Activated T-cell treated with anti-CD3 and anti-CD28 coated beads for 4 hours (primary cell): ENCODE data around the gene ALPG.
"Not testable (repeated sequence)": the region's sequence is repeated elsewhere in the genome, so short reads cannot be mapped to it uniquely, and the experiment has no call there.

ENCODE experiments used
- DNase-seq: peaks from one replicate; pipeline ENCODE4 v3.0.0-alpha.2; 2020

Gene ALPG

GRCh38 chr2:232420463-232421188, 14.0 kb downstream of the ALPG start:
- DNase-seq = no peak

GRCh38 chr2:232421189-232421785, 14.6 kb downstream of the ALPG start:
- no peak for DNase-seq

GRCh38 chr2:232422051-232422450, 15.4 kb downstream of the ALPG start:
- no peak for DNase-seq

DNA sequence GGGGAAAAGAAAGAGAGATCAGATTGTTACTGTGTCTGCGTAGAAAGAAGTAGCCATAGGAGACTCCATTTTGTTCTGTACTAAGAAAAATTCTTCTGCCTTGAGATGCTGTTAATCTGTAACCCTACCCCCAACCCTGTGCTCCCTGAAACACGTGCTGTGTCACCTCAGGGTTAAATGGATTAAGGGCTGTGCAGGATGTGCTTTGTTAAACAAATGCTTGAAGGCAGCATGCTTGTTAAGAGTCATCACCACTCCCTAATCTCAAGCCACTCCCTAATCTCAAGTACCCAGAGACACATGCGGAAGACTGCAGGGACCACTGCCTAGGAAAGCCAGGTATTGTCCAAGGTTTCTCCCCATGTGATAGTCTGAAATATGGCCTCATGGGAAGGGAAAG, 16.4 kb downstream of the ALPG start:
- not testable (repeated sequence) for DNase-seq

DNA sequence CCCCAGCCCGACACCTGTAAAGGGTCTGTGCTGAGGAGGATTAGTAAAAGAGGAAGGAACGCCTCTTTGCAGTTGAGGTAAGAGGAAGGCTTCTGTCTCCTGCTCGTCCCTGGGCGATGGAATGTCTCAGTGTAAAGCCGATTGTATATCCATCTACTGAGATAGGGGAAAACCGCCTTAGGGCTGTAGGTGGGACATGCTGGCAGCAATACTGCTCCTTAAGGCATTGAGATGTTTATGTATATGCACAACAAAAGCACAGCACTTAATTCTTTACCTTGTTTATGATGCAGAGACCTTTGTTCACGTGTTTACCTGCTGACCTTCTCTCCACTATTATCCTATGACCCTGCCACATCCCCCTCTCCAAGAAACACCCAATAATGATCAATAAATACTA, 16.8 kb downstream of the ALPG start:
- DNase-seq = not testable (repeated sequence)

- no peak for DNase-seq
Measured at GRCh38 chr2:232431705-232432590, 25.3 kb downstream of the ALPG start.

DNA sequence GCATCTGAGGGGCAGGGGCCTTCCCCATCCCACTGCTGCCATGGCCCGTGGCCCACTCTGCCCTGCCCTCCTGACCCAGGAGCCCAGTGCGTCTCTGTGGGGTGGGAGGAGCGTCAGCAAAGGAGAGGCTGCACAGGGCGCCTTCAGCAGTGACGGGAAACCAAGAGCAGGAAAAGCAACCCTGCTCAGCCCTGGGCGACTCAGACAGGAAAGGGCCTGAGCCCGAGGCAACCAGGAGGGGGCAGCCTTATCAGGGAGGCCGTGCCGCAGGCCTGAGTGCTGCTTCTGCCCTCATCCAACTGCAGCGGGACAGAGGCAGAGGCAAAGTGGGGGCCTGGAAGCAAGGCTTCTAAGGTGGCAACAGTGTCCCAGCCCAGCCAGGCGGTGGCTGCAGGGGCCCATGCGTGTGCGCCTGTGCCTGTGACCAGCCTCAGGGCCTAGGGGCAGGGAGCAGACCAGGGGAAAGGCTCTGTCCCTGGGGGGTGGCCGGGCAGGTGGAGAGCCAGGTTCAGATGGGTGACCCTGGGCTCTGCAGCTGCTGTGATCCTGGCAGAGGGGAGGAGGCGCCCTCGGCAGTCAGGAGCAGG, 26.0 kb downstream of the ALPG start:
- DNase-seq = no peak

DNA sequence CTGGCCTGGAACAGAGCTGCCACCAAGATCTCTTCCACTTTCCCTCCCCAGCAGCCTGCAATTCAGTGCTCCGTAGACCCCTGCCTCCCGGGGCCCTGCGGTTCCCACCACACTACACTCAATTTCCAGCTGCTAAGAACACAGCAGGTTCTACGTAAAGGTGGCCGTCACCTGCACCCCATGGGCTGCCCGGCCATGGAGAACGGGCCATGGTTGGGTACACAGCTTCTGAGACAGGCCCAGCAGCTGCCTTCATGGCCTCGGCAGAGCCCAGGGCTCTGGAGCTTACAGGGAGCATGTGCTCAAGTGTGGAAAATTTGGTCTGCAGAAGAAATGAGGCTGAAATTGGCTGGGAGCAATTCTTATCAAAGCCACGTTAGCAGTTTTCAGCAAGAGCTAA, 27.0 kb downstream of the ALPG start:
- not testable (repeated sequence) for DNase-seq

- no peak for DNase-seq
Measured at GRCh38 chr2:232434091-232434490, 27.4 kb downstream of the ALPG start.

GRCh38 chr2:232434563-232435374, 28.1 kb downstream of the ALPG start:
- no peak for DNase-seq

DNA sequence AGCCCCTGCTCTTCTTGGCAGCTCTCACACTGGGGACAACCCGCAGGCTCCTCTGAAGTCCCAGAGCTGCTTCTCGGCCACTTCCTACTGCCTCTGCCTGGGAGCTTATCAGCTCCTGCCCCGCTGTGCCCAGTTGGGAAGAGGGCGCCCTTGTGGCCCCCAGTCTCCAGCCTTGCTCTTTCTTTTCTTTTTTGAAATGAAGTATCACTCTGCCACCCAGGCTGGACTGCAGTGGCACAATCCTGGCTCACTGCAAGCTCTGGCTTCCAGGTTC, 28.7 kb downstream of the ALPG start:
- DNase-seq = no peak

- DNase-seq = no peak
Measured at GRCh38 chr2:232435805-232436204, 29.2 kb downstream of the ALPG start.

DNA sequence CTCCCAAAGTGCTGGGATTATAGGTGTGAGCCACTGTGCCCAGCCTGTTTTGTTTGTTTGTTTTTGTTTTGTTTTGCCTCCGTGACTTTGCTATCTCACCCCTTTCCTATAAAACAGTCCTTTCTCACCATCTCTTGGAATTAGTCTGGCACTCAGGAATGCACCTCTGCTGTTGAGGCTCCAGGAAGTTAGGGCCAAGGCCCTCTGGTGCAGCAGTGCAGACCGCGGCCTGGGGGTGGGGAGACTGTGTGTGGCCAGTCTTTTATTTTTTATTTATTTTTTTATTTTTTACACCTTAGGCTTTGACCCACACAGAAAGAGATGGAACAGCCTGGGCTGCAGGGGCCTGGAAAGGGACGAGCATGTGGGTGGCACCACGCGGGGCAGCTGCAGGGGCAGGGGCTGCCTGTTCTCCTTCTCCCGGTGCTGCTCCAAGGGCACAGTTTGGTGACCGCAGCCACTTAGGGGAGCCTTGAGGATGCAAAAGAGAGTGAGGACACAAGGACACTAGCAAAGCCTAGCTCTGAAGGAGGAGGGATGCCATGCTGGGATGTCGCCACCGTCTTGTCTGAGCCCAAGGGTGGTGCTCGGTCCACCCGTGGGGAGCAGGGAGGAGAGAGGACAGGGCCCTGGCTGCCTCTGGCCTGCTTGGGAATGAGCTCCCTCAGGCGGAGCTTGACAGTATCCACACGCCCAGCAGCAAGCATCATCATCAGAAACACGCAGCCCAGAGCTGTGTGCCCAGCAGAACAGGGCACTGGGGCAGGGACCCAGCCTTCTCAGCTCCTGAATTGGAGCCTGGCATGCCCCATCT, 29.9 kb downstream of the ALPG start:
- DNase-seq = no peak

GRCh38 chr2:232437195-232437571, 30.5 kb downstream of the ALPG start:
- DNase-seq = no peak

GRCh38 chr2:232438091-232438490, 31.4 kb downstream of the ALPG start:
- no peak for DNase-seq

GRCh38 chr2:232438951-232439757, 32.5 kb downstream of the ALPG start:
- peak; percentile 16 for DNase-seq

GRCh38 chr2:232439758-232440135, 33.1 kb downstream of the ALPG start:
- DNase-seq = no peak

DNA sequence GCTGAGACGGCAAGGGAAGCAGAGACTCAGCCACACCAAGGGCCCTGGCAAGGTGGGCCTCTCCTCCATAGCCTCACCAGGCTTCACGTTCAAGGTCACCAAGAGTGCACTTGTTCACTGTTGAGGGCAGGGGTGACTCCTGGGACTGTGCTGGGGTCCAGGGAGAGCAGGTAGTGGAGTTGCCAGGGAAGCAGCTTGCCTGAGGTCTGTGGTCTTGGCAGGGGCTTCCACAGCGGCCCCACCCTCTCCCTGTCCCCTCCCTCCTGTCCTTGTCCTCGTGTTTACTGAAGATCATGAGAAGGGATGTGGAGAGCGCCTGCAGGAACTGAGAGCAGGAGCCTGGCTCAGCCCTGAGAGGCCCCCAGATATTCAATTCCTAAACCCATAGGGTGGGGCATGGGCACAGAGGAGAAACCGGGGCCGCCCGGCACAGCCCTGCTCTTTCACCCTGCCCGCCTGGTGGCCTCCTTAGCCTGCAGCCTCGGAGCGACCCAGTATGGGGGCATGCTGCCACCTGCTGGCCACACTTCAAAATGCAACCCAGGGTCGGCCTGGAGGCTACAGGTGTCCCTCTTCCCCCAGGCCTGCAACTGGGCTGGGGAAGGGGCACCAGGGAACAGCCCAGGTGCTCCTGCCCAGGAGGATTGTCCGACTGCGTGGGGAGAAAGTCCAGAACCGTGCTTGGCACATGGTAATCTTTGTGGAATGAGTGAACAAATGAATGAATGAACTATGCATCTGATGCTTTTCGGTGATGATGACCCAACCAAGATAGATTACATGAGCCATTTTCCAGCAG, 33.8 kb downstream of the ALPG start:
- peak; percentile 86 for DNase-seq

DNA sequence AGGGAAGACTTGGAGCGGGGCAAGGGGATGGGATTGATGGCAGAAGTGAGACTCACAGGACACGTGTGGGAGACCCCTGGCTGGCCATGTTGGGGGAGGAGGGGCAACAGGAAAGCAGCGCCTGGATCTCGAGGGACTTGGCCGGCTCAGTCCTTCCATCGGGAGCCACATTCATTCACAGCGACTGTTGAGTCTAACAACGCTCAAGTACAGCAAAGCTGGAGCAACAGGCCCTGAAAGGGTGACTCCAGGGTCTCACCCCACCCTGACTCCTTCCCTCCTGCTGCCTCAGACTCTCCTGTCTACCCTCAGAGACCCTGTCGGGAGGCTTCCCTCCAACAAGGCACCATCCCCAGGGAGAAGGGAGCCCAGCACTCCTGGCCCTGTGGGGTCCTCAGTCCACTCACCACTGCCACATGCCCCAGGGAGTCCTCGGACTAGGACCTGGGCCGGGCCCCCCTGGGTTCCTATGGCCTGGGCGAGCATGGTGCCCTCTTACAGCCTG, 34.6 kb downstream of the ALPG start:
- no peak for DNase-seq

- not testable (repeated sequence) for DNase-seq
Measured at GRCh38 chr2:232441922-232442321, 35.3 kb downstream of the ALPG start.
